NCI-H774 (cell line): ENCODE measurements around the gene MC3R.

Experiments used
- DNase-seq: peaks from one replicate; lab custom pipeline; 2025; lab: John Stamatoyannopoulos, UW

Gene MC3R

GRCh38 chr20:56249956-56250355 is 1.4 kb downstream of the MC3R start:
- DNase-seq: no peak

GRCh38 chr20:56257604-56258003 is 9.1 kb downstream of the MC3R start:
- no peak for DNase-seq

- DNase-seq: no peak
Measured at GRCh38 chr20:56259948-56260347, 11.4 kb downstream of the MC3R start.

GRCh38 chr20:56268536-56268935 is 20.0 kb downstream of the MC3R start:
- no peak for DNase-seq

- no peak for DNase-seq
Measured at GRCh38 chr20:56271974-56272373, 23.4 kb downstream of the MC3R start.

- DNase-seq: no peak
Measured at GRCh38 chr20:56273491-56273890, 25.0 kb downstream of the MC3R start.

GRCh38 chr20:56274156-56274555 is 25.6 kb downstream of the MC3R start:
- no peak for DNase-seq

GRCh38 chr20:56278196-56278595 is 29.7 kb downstream of the MC3R start:
- no peak for DNase-seq

- DNase-seq: no peak
Measured at GRCh38 chr20:56285496-56285895, 37.0 kb downstream of the MC3R start.

GRCh38 chr20:56289652-56290051 is 41.1 kb downstream of the MC3R start:
- no peak for DNase-seq

- no peak for DNase-seq
Measured at GRCh38 chr20:56299362-56299761, 50.8 kb downstream of the MC3R start.
